GM21526 (cell line): ENCODE measurements around the gene BID.

Source experiments
- ATAC-seq: cut with Tn5 transposase; IDR thresholded peaks from one replicate; pipeline ENCODE4 v1.9.1; 2021; ENCODE audit warnings: moderate library complexity; ENCODE audit not compliant: unreplicated experiment, low FRiP score

The BID gene

DNA sequence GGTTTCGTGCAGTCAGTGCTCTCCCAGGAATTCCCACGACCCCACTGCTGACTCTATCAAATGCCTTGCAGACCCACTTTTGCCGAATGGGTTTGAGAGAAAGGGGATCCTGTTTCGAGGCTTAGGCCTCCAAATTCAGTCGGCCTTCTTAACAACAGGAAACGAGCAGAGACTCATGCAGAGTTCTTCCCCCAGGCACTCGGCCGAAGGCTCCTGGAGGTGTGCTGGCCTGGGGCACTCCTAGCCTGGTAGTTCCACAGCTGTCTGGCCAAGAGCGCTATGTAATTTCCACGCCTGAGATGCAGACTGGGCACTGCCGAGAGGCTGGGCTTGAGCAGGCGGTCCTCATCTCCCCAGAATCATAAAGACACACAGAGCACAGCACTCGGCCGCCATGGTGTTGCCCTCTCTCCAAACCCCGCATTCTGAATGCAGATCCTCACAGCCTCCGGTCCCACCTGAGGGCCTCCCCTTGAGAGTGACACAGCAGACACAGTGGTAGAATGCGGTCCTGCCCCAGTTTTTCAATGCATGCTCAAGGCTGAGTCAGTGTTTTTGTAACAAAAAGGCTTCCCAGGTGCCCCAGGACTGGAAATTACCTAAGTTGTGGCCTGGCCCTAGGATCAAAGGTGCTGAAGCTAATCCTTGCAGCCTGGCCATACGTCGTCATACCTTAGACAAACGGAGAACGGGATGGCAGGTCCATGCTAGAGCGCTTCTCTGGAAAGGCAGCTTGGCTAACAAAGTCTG lies 30.2 kb upstream of the BID start:
- ATAC-seq, result no peak

DNA sequence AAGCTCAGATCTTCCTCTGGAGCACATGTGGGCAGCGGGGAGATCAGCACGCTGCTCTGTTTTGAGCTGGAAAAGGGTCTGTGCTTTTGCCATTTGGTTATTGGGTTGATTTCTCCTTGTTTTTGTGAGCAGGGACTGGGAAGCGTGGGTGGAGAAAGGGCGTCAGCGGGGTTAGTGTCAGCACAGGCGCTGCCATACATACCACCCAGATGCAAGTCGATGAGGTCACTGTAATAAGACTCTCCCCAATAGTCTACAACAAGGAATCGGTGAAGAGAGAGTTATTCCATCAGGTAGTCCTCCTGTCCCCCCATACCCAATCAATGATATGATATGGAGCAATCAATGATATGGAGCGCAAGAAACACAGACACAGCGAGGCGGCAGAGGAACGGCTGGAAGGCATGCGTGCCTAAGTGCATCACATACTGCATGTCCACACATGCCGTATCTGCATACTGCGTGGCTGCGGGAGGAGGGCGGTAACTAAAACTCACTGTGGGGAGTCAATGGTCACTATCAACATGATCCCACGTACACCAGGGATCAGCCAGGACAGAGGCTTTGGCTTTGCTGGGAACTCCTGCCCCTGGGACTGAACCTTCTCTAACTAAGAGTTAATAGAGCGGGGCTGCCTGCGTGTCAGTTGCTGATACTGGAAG lies 29.5 kb upstream of the BID start:
- ATAC-seq, result no peak

DNA sequence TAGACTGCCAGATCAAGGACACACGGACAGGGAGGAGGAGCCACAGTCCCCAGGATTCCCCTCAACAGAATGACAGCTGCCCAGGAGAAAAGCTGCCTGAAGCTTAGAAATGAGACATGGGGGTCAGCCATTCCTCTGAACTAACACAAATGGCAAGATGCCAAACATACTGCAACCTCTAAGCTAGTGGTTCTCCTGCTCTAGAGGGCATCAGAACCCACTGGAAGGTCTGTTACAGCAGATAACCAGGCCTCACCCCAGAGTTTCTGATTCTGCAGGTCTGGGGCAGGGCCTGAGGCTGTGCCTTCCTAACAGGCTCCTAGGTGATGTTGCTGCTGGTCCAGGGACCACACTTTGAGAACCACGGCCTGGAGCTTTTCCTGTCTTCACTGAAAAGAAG lies 28.6 kb upstream of the BID start:
- no peak for ATAC-seq

DNA sequence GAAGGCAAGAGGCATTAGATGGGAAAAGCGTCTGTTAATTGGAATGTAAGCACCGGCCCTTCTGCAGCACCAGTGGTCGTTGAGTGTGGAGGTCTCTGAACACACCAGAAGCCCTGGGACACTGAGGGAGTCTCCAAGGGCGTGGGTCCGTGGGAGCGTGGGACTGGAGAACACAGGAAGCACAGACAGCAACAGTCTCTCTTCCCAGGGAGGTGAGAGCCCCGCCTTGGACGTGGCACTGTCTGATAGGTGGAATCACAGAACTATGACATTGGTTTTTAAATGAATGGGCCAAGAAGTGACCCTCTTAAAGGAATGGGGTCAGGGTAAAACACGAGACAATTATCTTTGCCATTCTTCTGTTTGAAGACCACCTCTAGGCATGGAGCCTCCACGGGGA lies 28.1 kb upstream of the BID start:
- ATAC-seq, result no peak

DNA sequence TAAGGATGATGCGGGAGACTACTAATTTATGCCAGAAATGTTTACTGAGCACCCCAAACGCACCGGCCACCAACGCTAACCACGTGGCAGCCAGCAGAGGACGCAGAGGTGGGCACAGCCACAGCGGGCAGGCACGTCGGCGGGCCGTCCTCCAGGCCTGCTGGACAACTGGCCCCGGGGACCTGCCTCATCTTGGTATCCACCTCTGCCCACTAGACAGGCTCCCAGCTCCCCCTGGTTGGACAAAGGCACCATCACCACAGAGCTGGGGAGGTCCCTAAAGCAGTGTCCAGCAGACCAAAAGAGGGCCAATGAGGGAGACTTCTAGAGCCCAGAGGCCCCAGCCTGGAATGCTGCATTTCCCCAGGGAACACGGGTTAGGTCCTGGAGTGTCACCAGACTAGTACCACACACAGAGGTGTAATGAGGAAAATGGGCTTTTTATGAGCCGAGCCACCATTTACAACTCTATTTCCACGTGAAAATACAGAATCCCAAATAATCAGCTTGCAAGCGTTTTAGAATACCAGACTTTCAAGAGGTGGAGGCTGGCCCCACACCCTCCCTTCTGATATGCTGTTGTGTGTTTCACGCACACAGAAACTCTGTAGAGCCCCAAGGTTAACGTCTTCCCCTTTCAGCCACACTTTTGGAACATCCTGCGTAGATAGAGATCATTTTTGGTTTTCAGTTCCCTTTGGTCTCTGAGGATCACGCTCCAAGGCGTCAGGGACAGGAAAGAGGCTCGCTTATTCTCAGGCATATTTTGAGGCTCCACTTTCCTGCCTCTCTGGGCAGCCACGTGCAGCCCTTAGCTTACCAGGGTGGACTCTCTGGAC lies 23.7 kb upstream of the BID start:
- ATAC-seq, result peak; percentile 43

DNA sequence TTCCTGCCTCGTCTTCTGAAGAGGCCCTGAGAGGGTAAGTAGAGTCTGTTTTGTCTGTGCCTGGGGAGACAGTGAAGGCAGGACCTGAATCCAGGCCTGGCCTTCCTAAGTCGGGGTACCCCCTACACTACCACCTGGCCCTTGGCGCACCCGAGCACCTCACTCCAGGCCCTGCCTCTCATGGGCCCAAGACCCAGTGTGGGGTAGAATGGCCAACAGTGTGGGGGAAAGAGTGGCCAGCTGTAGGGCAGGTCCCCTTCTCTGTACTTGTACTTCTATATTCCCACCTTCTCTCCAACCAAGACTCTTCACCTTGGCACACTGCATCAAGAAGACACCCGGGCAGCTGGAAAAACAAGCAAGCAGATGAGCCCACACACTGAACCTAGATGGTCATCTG lies 22.4 kb upstream of the BID start:
- no peak for ATAC-seq

DNA sequence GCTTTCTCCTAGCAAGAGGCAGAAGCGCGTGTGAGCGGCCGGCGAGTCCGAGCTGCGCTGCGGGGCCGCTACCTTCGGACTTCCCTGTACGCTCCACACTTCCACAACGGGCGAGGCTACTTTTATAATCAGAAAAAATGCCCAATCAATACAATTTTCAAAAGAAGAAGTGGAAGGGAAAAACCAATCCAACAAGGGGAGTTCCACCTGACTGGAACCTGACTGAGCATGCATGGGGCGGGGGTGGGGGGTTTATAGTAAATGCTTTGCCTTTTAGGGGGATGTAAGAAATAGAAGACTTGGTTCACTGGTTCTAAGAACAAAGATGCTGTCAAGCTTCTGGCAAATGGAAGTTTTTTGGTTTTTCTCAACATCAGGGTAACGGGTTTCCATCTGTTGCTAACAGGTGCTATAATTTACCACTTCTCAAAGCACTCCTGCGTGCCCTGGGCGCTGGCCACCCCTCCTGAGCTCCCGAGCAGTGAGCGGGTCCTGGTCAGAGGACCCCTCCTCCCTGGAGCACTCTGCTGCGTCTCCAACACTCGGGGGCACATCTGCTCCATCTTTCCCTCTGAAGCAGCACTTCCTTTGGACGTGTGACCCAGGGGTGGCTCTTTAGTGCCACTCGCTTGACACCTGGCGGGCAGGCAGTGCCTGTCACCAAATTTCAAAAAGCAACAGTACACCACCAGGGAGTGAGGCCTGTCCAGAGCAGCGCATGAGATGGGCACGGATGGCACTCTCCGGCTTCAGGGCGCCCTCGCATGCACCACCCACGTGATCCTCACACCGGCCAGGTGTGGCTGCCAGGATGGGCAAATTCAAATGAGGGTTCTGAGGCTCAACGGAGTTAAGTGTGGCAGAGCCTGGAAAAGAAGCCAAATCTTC lies 21.6 kb upstream of the BID start:
- no peak for ATAC-seq

DNA sequence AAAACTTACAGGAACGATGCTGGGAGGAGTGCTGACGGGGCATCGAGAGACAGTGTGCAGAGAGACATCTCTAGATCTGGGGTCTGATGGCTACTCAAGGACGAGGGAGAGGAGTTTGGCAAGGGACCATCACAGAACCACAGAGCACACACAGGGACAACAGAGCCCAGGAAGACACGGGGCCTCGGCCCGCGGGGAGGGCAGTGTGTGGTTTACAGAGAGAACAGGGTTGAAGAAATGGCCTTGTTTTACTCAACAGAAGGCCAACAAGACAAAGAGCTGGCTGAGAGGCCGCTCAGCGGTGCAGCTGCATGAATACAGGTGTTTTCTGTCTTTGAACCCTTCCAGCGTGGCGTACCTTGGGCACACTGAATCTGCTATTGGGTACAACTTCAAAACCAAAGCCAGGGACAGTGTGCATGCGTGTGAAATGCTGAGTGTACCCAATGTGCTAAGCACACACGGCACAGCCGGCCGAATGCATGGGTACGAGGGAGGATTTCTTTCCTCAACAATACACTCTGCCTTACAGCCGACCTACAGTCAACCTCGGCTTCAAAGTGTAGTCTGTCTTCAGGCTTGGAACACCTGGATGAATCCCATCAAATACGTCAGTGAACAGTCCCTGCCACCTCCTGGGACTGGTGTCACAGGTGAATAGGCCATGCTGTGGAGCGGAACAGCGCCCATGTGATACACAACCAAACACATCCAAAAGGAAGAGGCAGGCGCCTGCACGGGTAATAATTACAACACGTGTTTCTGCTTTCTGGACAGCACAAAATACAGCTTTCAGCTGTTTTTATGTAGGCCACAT lies 20.7 kb upstream of the BID start:
- ATAC-seq, result no peak

DNA sequence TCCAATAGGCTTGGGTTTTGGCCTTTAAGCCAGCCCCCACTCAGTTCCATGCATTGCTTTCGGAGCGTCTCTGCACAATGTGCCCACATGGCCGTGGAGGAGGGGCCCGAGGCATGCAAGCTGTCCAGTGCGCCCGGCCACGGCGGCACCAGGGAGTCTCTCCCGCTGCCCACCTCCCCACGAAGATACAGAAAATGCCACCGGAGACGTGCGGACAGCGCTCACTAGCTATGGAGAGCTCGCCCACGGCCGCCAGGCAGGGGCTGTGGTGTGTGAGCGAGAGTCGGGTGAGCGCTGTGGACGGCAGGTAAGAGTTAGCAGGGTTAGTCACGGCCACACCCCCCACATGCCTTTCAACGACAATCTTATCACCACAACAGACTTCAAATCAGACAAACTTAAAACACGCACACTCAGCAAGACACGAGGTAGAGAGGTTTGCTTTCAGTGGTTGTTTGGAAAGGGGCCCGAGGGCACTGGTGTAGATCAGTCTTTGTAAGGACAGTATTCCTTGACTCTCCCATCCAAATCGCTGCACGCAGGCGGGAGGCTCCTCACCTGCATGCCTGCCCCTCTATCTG lies 18.7 kb upstream of the BID start:
- ATAC-seq, result no peak

DNA sequence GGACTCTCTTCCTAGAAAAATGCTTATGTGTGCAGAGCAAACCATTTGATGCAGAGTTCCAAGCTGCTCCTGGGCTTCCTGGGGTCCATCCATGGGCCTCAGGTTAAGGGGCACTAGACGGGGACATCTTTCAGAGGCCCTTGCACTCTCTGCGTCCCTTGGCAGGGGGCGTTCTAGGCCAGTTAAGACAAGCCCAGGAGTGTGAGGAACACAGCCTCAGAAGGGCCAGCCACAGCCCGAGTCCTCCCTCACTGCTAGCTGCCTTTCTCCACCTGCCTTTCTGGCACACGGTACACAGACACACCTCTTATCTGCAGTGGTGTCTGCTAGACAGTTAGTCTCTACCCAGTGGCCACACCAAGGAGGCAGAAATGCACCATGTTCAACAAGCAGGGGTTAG lies 18.0 kb upstream of the BID start:
- no peak for ATAC-seq

DNA sequence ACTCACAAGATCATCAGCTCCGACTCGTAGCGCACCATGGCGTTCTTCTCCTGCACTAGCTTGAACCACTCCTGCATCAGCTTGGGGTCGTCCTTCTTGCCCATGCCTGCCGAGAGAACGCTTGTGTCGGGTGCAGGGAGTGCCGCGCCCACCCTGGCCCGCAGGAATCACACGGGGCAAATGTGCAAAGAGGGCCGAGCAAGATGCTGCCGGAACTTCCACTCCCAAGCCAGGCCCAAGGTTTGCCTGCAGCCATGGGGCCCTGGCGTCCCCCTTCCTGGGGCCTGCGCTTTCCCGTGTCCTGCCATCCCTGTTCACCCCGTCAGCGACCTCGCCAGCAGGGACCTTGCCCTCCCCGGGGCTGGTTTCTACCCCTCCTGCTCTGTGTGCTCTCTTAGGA lies 16.9 kb upstream of the BID start:
- no peak for ATAC-seq

DNA sequence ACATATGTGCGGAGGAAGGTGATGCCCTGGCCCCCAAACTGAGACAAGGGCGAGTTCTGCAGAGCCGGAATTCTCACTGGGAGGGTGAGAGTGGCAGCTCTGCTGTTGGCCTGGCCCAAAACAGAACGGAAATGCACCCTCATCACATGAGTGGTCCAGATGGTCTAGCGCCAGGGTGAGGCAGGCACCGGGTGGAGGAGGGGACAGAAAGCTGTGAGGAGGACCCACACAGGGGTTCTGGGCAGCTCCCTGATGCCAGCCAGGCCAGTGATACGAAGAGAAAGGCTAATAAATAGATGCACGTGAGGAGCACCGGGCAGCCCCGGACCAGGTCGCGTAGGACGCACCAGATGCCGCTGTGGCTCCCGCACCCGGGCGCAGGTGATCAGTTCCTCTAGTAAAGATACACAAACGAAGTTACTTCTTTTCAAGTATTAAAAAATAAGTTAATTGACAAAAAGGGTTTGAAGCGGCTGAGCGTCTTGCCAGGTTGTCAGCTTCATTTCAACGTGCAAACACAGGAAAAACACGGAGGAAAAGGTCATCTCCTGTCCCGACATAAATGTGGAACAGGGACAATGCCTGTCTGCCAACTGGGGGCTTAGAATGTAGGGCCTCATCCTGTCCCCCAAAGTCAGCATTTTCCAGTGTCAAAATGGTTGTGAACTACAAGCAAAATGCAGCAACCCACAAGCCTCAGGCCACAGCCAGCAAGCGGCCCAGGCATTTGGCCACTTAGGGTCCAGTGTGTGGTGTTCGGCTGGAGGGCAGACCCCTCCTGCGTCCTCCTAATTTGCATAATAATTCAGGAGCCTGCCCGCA lies 15.3 kb upstream of the BID start:
- no peak for ATAC-seq

DNA sequence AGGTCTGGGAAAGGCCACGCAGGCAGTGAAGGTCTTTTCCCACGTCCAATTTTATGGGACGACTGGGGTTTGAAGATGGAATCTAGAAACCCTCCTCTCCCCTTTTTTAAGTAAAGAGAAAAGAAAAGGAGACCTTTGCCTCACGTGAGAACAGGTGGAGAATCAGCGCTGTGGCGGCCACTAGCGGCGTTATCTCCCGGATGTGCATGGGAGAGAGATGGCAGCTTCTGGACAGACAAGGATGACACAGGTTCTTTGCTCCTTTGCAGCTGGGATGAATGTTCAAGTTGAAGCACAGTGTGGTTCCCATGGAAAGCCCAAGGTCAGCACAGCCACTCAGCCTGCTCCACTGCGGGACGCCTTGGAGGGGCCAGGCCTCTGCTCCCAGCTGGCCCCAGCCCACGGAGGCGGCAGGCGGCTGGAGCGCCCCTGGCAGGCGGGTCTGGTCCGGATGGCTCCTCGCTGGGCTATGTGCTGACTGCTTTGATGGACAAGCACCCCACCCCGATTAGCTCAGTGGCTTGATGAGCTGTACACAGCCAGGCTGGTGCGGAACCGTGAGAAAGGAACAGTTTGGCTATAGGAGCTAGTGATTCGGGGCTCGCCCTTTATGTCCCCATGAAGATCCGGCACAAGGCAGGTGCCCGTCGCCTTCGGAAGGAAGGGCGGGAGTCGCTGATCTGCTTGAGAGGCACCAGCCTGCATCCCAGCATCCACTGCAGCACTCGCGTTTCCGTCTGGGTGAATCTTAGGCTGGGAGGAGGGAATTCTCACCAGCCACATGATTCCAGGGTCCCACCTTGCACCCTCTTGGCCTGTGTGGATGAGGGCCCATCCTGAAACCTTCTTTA lies 14.5 kb upstream of the BID start:
- ATAC-seq, result no peak

DNA sequence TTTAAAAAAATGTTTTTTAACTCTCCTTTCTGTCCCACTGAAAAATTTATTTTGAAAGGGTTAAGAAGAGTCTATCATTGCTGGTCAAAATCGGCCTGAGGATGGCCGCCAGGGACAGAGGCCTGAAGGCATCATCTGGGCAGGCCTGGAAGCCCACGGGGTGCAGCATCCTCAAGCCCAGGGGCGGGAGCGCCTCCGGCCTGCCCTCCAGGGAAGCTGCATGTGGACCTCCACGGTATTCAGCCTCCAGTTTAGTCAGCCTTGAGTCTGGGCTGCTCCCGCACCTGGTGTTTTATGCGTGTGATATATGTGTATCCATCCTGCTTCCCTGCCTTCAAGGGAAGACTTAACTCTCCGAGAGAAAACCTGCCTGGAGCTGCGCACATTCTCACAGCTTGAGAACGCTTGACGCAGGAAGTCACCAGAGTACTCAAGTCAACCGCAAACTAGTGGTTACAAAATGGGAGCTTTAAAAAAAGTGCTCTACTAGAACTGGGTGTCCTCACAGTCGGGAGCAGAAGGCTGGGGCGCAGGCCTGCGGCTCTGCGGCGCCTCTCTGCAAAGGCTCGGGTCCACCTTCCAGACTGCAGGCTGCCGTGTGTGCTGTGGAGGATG lies 13.6 kb upstream of the BID start:
- ATAC-seq, result no peak

DNA sequence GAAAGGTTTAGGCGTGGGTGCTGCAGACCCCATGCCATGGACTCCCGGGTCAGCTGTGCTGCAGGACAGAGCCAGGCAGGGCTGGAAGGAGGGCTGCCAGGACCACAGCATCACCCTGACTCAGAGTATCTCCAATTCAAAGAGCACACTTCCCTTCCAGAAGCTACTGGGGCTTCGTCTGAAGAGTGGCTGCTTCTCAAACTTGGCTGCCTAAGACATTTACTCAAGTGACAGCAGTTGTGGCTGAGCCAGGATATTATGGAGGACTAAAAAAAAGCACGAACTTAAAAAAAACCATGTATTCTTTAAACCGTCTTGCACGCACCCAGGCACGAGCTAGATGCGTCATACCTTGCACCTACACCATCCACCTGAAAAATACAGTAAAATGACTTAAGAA lies 13.0 kb upstream of the BID start:
- no peak for ATAC-seq

DNA sequence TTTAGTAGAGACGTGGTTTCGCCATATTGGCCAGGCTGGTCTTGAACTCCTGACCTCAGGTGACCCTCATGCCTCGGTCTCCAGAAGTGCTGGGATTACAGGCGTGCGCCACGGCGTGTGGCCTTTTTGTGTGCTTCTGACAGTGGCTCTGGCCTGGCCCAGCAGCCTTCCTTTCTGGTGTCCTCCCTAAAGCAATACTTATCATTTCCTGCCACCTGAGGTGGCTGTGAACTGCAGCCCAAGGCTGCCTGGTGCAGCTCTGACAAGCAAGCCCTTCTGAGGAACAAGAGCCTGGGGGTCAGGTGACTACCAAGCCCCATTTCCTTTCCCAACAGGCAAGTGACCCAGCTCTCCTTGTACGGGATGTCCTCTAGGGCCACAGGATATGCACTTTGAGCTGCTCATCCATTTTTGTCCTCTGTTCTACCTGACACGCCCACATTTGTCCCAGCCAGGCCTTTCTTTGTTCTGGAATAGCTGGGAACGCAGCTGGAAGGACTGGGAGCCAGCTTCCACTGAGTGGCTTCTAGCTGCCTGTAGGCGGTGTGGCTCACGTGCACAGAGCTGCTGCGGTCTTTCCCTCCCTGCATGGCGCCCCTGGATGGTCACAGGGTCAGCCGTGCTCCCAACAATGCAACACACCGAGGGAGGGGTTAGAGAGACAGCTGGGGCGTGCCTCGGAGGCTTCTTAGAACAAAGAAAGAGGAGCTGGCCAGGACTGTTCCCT lies 12.3 kb upstream of the BID start:
- ATAC-seq, result no peak
